T-helper 2 cell (primary cell): ENCODE data around the gene LDLRAD4.
A peak's percentile ranks its signal among the peaks of the same experiment; 100 is the strongest.

Experiments
- DNase-seq, 5 experiments: peaks; one replicate each; pipeline versions ENCODE4 v3.0.0 to v3.0.0-alpha.2; 2012 to 2022
- total RNA-seq, 2 donors: gene quantifications; one replicate each; lab custom pipeline; 2026; lab: John Stamatoyannopoulos, UW

Gene LDLRAD4
- total RNA-seq: 121 to 152 reads per million in 2 donors

DNA sequence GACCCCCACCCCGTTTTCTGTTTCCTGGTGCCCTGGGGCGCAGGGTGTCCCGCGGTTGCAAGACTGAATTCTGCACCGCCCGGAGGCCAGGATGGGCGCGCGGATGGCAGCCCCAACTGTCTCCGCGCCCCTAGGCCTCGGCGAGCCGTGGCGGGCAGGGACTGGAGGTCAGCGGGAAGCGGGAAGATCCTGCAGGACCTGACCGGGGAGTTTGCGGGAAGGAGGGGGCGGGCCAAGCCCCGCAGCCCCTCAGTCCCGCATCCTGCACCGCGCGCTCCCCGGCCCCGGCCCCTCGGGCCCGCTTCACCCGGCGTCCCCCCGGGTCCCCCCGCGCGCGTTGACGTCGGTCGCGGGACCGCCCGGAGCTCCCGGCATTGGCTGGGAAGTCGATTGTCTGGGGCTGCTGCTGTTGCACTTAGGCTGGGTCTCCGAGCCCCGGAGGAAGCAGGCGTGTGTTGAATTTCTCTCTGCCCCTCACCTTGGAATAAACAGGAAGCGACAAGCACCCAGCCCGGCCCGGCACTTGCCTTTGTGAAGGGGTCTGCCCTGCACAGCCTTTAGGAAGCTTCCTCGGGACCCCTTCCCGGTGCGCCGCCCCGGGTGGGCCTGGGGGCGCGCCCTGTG is at the start of gene LDLRAD4:
Gene LDLRAD4 (plus strand): TSS at position 393 of the 624 bp plus-strand sequence.
- DNase-seq: peak in 1 of 5 experiments; percentile 52

DNA sequence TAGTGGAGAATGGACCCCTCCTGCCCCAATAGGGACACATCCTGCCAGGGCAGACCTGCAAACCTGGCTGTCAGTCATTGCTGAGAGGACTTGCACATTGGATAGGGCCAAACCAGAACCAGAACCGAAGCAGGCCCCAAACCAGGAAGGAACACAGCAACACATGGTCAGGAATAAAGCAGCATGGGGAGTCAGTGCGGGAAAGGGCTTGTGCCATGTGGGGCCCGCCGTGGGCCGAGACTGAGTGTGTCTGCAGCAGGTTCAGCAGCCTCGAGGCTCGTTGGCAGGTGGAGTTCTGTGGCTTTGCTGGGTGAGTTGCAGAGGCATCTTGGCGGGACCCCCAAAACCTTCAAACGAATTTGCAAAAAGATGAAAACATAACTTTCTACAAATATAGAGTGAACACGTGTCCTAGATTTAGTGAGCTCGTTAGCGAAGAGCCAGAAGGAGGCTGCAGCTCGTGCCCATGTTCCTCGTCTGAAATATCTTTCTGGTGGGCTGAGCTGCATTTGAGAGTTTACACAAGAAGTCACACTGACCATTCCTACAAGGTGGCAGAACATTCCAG is 44.9 kb upstream of the LDLRAD4 start:
- DNase-seq: no peak

DNA sequence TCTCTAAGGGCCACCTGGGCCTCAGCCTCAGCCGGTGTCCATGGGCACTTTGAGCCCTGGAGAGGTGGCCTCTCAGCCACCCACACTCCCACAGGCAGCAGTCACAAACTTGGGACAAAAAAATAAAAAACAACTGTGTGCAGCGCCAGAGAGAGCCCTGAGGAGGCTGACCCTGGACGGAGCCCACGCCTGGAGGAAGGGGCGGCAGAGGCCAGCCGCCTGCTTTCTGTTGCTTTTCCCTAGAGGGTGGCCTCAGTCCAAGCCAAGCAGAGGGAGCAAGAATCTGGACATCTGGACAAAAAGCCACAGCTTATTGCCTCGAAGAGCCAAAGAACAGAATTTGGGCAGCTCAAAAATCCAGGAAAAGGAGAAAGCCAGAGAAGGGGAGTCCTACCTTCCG is 43.3 kb upstream of the LDLRAD4 start:
- DNase-seq: no peak

DNA sequence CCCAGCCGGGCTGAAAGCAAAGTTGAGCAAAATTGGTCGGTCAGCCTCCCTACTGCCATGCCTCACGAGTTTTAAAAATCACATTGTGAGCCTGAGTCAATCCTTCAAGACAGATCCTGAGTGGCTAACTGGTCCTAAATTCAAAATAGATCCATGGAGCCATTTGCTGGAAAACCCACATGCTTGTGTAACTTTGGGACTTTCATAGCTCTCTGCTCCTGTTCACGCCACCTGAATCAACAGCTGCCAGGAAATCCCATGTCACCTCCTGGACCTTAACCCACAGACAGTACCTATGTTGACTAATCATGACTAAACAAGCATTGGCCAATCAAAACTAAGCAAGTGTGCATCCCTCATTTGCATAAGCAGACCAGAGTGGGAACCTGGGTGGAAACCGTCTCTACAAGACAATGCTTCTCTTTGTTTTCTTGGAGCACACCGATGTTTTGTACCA is 42.8 kb upstream of the LDLRAD4 start:
- DNase-seq: no peak

DNA sequence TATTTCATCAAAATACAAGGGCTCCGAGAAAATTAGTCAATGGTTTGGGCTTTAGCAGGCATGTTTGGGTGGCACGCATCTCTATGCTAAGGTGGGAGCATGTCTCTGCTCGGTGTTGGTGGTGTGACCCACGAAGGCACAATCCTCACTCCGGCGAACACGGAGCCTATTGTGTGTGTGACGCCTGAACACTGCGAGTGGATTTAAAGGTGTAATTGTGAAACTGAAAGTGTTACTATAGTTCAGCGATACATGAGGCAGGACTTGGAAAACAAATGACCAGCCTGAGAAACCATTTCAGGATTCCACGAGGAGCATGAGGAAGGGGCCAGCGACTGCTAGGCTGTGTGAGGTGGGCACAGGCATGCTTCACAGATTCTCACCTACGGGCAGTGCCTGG is 41.7 kb upstream of the LDLRAD4 start:
- DNase-seq: peak in 1 of 5 experiments; percentile 31

DNA sequence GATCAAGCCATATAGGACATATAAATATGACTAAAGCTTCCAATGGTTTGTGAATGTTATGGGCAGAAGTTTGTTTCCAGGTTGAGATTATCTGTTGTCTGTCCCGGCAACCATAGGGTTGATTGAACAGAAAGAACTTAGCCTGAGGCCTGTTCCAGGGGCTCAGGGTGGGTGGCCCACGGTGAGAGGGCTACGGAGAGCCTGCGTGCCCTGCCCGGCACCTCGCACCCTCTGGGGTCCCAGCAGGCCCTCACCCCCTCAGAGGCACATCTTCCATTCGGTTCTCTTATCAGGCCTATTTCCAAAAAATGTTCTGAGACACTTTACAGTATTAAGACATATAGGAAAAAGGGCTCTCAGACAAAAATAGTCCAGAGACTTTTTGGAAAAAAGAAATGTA is 40.4 kb upstream of the LDLRAD4 start:
- no peak for DNase-seq

DNA sequence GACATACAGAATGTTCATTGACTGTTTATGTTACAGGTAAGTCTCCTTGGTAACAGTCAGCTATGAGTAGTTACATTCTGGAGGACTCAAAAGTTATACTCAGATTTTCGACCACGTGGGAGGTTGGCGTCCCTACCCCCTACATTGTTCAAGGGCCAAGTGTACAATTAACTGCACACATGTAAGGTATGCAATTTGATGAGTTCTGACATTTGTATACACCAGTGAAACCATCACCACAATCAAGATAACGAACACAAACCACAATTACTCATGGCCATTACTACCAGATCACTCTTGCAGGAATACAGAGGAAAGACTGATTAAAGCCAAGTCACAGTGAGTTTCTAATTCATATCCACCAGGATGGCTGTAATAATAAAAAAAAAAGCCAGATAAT is 39.6 kb upstream of the LDLRAD4 start:
- peak in 1 of 5 experiments; percentile 81 for DNase-seq

DNA sequence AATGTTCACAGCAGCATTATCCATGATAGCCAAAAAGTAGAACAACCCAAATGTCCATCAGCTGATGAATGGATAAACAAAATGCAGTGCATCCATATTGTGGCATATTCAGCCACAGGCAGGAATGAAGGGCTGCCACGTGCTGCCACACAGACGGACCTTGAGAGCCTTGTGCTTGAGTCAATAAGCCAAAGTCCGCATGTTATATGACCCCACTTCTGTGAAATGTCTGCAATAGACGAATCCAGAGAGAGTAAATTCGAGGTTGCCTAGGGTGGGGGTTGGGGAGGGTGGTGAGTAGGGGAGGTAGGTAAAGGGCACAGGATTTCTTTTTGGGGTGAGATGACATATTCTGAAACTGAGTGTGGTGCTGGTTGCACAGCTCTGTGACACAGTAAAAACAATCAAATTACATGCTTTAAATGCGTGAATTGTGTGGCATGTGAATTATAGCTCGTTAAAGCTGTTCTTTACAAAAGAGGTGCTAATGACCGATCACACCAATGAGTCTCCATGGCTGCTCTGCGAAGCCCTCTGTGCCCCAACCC is 38.9 kb upstream of the LDLRAD4 start:
- peak in 1 of 5 experiments; percentile 87 for DNase-seq

DNA sequence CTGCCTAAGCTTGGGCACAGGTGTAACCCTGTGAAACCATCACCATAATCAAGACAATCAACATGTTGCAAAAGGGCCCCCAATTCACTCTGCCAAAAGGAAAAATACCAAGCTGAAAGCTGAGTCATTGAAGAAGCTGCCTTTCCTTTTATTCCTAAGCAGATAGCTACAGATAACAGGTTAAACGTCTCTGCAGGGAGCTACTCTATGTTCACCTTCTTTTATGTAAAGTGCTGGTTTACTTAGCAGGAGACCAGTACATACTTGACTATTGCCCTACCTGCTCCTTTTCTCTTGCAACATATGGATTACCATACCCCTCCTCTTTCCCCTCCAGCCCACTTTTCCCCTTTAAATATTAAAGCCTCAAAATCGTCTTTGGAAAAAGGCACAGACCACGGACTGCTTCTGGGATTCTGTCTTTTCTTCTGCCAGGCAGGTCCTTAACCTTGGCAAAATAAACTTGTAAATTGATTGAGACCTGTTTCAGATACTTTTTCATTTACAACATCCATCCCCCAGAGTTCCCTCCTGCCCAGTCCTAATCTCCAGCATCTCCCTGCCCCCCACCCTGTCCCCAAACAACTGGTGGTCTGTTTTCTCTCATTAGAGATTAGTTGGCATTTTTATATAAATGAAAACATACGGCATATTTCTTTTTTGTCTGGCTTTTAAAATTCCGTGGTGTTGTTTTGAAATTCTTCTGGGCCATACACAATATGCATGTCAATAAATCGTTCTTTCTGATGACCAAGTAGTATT is 37.8 kb upstream of the LDLRAD4 start:
- DNase-seq: no peak

DNA sequence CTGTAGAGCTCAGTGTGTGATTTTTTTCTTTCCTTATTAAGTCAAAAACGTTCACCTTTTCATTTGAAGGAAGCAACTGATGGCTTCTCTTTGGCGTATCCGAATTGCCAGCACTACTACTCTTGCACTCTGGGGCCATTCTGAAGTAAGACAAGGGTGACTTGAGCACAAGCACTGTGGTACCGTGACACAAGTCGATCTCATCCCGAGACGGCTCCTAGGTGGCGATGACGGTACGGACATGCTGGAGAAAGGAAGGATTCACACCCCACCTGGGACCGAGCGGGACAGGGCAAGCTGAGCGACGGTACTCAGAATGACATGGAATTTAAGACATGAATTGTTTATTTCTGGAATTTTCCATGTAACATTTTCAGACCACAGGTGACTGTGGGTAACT is 36.8 kb upstream of the LDLRAD4 start:
- DNase-seq: no peak

DNA sequence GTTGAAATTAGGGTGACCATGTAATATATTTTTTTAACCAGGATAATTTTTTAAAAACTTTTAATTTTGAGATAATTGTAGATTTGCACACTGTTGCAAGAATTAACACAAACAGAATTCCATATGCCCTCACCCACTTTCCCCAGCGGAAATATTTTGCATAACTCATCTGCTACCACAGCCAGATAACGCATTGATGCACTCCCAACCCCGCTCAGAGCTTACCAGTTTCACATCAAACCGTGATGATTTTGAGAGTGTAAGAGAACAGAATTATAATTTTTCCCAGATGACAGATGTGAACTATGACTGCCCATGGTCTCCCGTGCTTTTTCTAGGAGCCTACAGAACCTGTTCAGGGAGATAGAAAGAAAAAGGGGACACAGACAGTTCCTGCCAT is 35.2 kb upstream of the LDLRAD4 start:
- DNase-seq: no peak

DNA sequence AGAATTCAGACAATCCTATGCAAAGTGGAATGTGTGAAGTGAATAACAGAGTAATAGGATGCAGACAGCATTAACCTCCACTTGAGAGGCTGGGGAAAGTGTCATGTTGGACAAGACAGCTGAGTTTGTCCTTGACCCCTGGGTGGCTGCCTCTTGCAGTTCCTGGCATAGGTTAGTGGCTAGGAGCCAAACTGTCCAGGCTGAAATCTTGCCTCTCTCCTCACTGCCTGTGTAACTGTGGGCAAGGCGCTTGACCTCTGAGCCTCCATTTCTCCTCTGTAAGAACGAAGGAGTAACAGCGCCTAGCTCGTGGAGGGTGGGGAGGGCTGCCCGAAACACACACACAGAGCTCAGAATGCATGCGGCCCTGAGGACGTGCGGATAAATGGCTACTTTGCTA is 34.8 kb upstream of the LDLRAD4 start:
- DNase-seq: no peak

DNA sequence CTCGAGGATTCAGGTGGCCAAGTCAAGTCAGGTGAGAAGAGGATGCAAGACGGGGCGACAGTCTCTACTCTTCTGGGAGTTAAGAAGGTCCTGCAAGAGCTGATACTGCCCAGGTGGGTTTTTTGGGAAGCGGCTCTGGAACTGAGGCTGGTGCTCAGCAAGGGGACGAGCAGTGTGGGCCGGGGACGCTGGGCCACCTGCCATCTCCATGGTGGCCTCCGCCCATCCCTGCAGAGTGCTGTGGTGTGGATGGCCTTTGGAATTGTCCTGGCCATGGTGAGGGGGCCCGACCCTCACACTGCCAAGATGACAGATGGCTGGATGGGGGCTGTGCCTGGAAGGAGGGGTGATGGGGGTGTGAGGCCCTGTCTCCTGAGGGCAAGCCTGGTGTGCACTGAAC is 34.2 kb upstream of the LDLRAD4 start:
- DNase-seq: no peak

DNA sequence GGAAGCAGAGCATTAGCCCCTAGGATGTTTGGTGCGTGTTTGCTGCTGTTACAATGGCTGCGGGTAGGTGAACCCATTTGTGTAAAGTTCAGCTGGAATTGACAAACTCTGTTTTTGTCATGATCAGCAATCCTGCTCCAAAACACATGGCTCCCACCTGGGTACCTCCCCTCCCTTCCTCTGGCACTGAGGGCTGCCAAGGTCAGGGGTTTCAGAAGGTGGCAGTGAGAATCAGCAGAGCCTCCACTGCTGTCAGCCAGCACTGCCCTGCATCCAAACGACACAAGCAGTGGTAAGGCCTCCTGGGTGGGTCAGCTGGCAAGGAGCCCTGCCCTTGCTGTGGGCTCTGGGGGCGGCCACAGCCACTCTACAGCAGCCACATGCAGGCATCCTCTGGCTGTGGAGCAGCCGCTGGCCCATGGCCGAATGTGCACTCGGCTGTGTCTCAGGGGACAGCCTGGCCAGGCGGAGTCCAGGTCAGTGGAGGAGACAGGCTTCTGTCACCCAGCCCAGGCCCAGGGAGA is 32.8 kb upstream of the LDLRAD4 start:
- DNase-seq: no peak

DNA sequence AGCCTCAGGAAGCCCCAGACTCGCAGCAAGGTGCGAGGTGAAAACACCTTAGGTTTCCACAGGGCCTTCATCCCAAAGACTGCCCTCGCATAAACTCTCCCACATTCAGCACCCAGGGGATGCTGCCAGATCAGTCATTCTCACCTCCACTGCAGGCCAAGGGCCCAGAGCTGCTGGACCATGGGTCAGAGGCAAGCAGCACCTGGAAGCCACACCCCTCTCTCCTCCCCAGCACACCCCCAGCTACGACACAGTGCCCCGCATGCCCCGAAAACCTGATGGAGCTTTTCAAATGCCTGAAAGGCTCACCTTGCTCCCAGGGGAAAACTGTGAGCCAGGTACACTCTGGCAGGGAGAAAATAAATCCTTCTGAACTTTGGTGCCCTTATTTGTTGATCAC is 31.9 kb upstream of the LDLRAD4 start:
- no peak for DNase-seq

DNA sequence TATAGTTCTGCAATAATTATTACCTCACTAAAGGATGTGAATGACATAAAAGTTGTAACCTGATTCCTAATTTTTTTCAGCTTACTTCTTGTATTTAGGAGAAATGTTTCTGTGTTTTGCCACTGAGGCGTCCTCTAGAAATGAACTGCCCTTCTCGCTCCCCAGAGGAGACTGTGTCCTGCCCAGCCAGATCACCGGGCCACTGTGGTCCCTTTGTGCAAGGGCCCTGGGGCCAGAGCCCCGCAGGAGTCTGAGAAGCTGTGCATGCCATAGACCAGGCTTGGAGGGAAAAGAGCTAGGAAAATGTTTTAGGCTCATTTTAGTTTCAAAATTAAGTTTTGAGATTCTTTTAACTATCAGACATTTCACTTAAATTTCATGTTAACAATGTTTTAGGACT is 31.1 kb upstream of the LDLRAD4 start:
- no peak for DNase-seq

DNA sequence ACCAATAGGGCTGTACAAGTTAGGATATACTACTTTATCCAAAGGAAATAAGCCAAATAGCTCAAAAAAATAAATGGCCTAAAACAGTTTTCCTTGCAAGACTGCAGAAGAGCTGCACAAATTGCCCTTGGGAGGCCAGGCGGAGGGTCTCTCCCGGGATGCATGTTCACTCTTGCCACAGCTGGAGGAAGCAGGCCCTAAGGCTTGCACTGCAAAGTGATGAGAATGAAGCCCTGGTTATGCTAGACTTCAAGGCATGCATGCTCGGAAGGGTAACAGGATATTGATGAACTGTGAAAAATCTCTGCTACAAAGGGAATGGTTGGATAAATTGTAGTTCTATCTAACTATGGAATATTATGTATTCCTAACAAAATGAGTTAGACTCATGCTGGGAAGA is 27.5 kb upstream of the LDLRAD4 start:
- DNase-seq: no peak

DNA sequence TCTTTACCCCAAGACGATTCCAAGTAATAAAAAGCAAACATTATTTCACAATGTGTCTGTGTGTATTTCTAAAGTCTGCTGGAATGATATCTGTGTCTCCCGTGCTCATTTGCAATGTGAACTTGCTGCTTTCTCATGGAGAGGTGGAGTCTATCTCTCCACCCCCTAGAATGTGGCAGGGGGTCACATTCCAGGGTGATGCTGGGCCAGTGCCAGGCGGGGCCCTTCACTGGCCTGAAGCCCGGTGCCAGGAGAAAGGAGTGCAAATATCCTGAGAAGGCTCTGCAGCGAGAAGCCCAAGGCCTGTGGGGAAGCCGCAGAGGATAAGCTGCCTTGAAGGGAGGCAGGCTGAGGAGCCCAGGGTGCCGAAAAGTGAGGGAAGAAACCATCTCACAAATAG is 26.8 kb upstream of the LDLRAD4 start:
- DNase-seq: no peak

DNA sequence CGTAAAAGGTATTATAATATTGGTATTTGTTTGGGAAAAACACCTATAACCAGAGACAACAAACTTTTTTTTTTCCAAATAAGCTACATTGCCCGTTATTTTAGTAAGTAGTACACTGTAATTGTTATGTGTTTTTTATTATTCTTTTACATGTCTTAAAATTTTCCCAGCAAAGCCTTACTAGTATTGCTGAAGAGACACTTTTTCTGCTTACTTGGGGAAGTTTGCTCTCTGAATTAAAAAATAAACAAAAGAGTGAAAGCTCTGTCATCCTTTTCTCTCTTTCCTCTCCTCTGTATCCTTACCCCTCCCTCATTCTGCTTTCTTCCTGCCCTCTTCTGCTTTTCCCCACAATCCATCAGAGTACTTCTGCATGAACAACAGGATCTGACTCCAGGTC is 25.6 kb upstream of the LDLRAD4 start:
- no peak for DNase-seq

DNA sequence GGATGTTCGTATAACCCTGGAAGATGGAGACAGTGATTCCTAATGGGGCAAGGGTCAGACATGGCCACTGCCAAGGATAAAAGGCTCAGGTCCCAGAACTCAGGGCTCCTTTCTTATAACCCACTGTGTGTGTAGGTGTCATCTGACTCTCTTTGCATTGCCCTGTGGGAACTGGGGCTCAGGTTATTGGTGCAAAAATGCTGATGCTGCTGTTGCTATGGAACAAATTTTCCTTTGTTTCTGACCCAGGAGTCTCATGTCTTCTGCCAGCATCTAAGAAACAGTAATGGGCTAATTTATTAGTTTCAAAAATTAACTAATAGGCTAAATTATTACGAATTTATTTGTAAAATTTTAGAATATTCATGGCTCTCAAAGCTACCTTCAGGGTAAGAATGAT is 24.3 kb upstream of the LDLRAD4 start:
- DNase-seq: no peak

DNA sequence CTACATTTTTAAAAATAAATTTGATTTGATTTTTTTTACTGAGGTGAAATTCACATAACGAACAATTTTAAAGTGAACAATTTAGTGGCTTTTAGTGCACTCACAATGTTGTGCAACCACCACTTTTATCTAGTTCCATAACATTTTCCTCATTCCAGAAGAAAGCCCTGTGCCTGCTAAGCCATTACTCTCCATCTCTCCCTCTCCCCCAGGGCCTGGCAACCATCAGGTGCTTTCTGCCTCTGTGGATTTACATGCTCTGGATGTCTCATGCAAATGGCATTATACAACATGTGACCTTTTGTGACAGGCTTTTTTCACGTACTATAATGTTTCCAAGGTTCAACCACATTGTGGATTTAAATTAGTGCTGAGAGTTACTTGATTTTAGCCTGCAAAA is 19.9 kb upstream of the LDLRAD4 start:
- no peak for DNase-seq

DNA sequence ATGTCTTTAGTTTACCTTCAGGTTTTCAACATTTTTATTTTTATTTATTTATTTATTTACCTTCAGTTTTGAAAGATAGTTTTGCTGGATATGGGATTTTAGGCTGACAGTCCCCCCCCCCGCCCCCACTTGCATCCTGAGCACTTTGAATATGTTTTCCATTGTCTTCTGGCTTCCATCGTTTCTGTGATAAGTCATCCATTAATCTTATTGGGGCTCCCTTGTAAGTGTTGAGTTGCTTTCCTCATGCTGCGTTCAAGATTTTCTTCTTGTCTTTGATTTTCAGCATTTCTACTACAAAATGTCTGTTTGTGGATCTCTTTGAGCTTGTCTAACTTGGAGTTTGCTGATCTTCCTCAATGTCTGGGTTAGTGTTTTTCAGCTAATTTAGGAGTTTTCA is 19.4 kb upstream of the LDLRAD4 start:
- DNase-seq: no peak

DNA sequence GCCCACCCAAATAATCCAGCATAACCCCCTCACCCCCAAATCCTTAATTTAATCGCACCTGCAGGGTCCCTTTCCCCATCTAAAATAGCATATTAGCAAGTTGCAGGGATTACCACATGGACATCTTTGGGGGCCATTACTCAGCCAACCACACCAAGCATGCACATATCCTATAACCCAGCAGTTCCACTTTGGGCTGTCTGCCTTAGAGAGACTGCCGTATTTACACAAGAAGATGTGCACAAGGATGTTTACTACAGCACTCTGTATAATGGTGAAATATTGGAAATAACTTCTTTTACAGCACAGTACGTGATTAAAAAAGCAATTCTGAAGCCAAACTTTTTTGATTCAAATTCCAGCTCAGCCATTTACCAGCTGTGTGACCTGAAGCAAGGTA is 17.3 kb upstream of the LDLRAD4 start:
- DNase-seq: no peak

DNA sequence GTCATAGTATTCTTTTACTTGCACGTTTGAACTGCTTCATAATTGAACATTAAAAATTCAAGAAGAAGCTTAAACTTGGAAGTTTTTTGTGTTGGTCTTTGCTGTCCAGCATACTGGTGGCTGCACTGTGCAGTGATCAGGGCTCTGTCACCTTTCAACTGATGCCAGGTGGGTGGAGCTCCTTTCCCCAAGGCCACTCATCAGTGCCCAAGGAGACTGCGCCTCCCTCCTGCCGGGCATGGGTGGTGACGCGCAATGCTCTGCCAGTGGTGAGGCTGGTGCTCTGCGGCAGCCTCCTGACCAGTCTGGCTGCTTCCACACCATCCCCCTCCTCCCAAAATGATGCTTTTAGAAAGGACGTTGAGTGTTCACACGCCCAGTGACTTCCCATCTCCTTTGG is 16.0 kb upstream of the LDLRAD4 start:
- no peak for DNase-seq
